ENCODE data around the gene KCNMA1. TPM values are rescaled to one million over a fixed set of nuclear protein-coding genes. Genes with fewer than 3 reads are reported as not detected.

KCNMA1 gene
- total RNA-seq, 1 experiment from 2014 or later = 0.45 TPM

DNA sequence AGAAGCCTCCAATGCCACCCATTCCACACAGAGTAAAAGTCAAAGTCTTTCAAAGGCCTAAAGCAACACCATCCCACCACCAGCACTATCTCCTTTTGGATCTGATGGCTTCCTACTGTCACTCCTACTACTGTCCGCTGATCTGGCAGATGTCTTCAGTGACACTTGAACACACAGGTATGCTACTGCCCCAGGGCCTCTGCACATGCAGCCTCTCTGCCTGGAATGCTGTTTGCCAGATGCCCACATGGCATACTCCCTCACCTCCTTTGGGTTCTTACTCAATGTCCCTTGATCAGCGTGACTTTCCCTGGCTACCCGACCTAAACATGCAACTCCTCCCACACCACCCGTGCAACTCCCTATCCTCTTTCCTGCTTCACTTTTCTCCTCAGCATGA lies 512.4 kb downstream of the KCNMA1 start:
- DNase-seq = no peak
- BruUV-seq (replicated peaks) = no TSS peak
- H3K27ac Mint-ChIP-seq (ENCODE audit: unreplicated experiment) = no peak overlapping the region
- CTCF ChIA-PET = interaction anchor here (0.6 kb wide), 1 partner anchor 875 kb away, joined by 3 read pairs; no protein-coding TSS in a partner anchor
- no peaks in the 10 kb centered on the region for H3K36me3 Mint-ChIP-seq (ENCODE audit: insufficient read depth, unreplicated experiment)
- H3K27me3 Mint-ChIP-seq (ENCODE audit: unreplicated experiment) = peaks cover 59% of the 10 kb centered on the region
- no peak for TF ChIP-seq CTCF (IDR thresholded peaks at IDR 0.05; ENCODE audit: unreplicated experiment)
- H3K4me1 Mint-ChIP-seq (ENCODE audit: low read depth, unreplicated experiment) = no peaks in the 10 kb centered on the region
- H3K9me3 Mint-ChIP-seq (ENCODE audit: low read depth, unreplicated experiment) = no peaks in the 10 kb centered on the region
- intact Hi-C loops (cut with micrococcal nuclease; ENCODE audit: unreplicated experiment) = no loop called here
- H3K4me3 Mint-ChIP-seq (ENCODE audit: low read depth, unreplicated experiment) = no peak overlapping the region

DNA sequence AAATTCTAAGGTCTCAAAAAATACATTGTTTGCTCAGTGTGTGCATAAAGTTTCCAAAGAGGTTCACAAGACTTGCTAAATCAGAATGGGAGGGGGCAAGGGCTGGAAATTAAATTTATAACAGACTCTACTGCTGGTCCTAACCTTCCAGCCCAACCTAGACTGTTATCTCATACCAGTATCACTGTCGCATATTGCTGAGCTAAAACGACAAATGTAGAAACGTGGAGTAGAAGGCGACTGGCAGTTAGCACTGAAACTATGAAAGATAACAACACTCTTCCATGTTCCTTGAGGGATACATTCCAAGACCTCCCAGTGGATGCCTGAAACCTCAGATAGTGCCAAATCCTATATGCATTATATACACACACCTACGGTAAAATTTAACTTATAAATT lies 514.3 kb downstream of the KCNMA1 start:
- no peaks in the 10 kb centered on the region for H3K9me3 Mint-ChIP-seq (ENCODE audit: low read depth, unreplicated experiment)
- H3K27ac Mint-ChIP-seq (ENCODE audit: unreplicated experiment) = no peak overlapping the region
- intact Hi-C loops (cut with micrococcal nuclease; ENCODE audit: unreplicated experiment) = no loop called here

DNA sequence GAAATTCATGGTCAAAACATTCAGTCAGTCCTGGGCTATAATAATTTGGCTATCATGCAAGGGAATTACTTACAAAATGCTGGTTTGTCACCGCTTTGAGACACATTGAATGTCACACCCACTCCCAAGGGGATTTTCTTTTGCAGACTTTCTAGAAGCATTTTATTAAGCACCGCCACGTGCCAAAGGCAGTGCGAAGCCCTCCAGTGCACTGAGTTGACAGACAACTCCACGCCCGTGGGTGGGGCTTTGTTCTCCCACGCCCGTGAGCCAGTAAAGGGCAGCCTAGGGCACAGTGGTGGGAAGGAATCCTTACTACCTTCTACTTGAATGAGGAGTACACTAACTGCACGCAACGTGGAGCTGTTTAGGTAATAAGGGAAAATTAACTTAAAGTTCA lies 515.8 kb downstream of the KCNMA1 start:
- Mint-ChIP-seq H3K27ac (ENCODE audit: unreplicated experiment) (no peak overlapping the region), H3K4me3 (ENCODE audit: low read depth, unreplicated experiment) (no peak overlapping the region), H3K27me3 (ENCODE audit: unreplicated experiment) (peaks cover 77% of the 10 kb centered on the region), H3K36me3 (ENCODE audit: insufficient read depth, unreplicated experiment) (no peaks in the 10 kb centered on the region), H3K4me1 (ENCODE audit: low read depth, unreplicated experiment) (no peaks in the 10 kb centered on the region), H3K9me3 (ENCODE audit: low read depth, unreplicated experiment) (no peaks in the 10 kb centered on the region)
- intact Hi-C loops (cut with micrococcal nuclease; ENCODE audit: unreplicated experiment) = no loop called here
- BruUV-seq (replicated peaks) = no TSS peak
- DNase-seq = no peak
- CTCF ChIA-PET = interaction anchor here (1.0 kb wide), 1 partner anchor 10 kb away, joined by 3 read pairs; no protein-coding TSS in a partner anchor
- no peak for TF ChIP-seq CTCF (IDR thresholded peaks at IDR 0.05; ENCODE audit: unreplicated experiment)

More for the DNA sequence above, 514.3 kb downstream of the KCNMA1 start:
- no peak for TF ChIP-seq CTCF (IDR thresholded peaks at IDR 0.05; ENCODE audit: unreplicated experiment)
- no peaks in the 10 kb centered on the region for H3K36me3 Mint-ChIP-seq (ENCODE audit: insufficient read depth, unreplicated experiment)
- CTCF ChIA-PET = no interaction called here
- H3K4me3 Mint-ChIP-seq (ENCODE audit: low read depth, unreplicated experiment) = no peak overlapping the region
- DNase-seq = no peak
- no peaks in the 10 kb centered on the region for H3K4me1 Mint-ChIP-seq (ENCODE audit: low read depth, unreplicated experiment)
- peaks cover 78% of the 10 kb centered on the region for H3K27me3 Mint-ChIP-seq (ENCODE audit: unreplicated experiment)
- no TSS peak for BruUV-seq (replicated peaks)

- Mint-ChIP-seq H3K4me3 (ENCODE audit: low read depth, unreplicated experiment) (no peak overlapping the region), H3K4me1 (ENCODE audit: low read depth, unreplicated experiment) (no peaks in the 10 kb centered on the region), H3K27me3 (ENCODE audit: unreplicated experiment) (peaks cover 81% of the 10 kb centered on the region), H3K9me3 (ENCODE audit: low read depth, unreplicated experiment) (no peaks in the 10 kb centered on the region), H3K27ac (ENCODE audit: unreplicated experiment) (no peak overlapping the region), H3K36me3 (ENCODE audit: insufficient read depth, unreplicated experiment) (no peaks in the 10 kb centered on the region)
- no peak for TF ChIP-seq CTCF (IDR thresholded peaks at IDR 0.05; ENCODE audit: unreplicated experiment)
- CTCF ChIA-PET = no interaction called here
- intact Hi-C loops (cut with micrococcal nuclease; ENCODE audit: unreplicated experiment) = no loop called here
- DNase-seq = no peak
- no TSS peak for BruUV-seq (replicated peaks)
Measured at GRCh38 chr10:77120666-77121376, 516.8 kb downstream of the KCNMA1 start.
